Ovary (tissue), 3 donors: Measurements from ENCODE around the gene NR5A1.

Experiments
- POLR2A ChIP-seq: fragments of 450-650 bp; IDR thresholded peaks from one replicate; pipeline ENCODE4 v1.6.1; 2017; ENCODE audit warnings: antibody characterized with exemption, mild to moderate bottlenecking, moderate library complexity
- TF ChIP-seq, protein P1 (sequence below), 3 donors: fragments of 450-650 bp in 2 of 3; fragments of 200-600 bp in 1 of 3; IDR thresholded peaks; one replicate each; pipeline versions ENCODE4 v1.5.1 to v1.8.0; 2016 to 2022; ENCODE audit warnings: antibody characterized with exemption in 3 of 3, mild to moderate bottlenecking in 1 of 3
- donor health status: DM: no; HTN: no; CAD: no.

- TF ChIP-seq, protein P1, sequence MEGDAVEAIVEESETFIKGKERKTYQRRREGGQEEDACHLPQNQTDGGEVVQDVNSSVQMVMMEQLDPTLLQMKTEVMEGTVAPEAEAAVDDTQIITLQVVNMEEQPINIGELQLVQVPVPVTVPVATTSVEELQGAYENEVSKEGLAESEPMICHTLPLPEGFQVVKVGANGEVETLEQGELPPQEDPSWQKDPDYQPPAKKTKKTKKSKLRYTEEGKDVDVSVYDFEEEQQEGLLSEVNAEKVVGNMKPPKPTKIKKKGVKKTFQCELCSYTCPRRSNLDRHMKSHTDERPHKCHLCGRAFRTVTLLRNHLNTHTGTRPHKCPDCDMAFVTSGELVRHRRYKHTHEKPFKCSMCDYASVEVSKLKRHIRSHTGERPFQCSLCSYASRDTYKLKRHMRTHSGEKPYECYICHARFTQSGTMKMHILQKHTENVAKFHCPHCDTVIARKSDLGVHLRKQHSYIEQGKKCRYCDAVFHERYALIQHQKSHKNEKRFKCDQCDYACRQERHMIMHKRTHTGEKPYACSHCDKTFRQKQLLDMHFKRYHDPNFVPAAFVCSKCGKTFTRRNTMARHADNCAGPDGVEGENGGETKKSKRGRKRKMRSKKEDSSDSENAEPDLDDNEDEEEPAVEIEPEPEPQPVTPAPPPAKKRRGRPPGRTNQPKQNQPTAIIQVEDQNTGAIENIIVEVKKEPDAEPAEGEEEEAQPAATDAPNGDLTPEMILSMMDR (IDR thresholded peaks at IDR 0.05) = no peak
- no peak for TF ChIP-seq POLR2A
Observed at GRCh38 chr9:124555043-124555442, 47.8 kb upstream of the NR5A1 start.
